ENCODE measurements around the gene CNBD2.

- no peak for TF ChIP-seq POLR2A (IDR thresholded peaks at IDR 0.05)
- TF ChIP-seq, protein P1, sequence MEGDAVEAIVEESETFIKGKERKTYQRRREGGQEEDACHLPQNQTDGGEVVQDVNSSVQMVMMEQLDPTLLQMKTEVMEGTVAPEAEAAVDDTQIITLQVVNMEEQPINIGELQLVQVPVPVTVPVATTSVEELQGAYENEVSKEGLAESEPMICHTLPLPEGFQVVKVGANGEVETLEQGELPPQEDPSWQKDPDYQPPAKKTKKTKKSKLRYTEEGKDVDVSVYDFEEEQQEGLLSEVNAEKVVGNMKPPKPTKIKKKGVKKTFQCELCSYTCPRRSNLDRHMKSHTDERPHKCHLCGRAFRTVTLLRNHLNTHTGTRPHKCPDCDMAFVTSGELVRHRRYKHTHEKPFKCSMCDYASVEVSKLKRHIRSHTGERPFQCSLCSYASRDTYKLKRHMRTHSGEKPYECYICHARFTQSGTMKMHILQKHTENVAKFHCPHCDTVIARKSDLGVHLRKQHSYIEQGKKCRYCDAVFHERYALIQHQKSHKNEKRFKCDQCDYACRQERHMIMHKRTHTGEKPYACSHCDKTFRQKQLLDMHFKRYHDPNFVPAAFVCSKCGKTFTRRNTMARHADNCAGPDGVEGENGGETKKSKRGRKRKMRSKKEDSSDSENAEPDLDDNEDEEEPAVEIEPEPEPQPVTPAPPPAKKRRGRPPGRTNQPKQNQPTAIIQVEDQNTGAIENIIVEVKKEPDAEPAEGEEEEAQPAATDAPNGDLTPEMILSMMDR (IDR thresholded peaks at IDR 0.05 in 4 of 5, conservative IDR thresholded peaks at IDR 0.05 in 1 of 5) = no peak
Observed at GRCh38 chr20:35975576-35976373, 7.4 kb downstream of the CNBD2 start.

All from gastrocnemius medialis (tissue), 4 donors.